Right cardiac atrium (tissue), 5 donors: ENCODE measurements around the gene ANKRD16. TPM values are rescaled to one million over a fixed set of nuclear protein-coding genes. Genes with fewer than 3 reads are reported as not detected.
"Not testable (repeated sequence)": the region's sequence is repeated elsewhere in the genome, so short reads cannot be mapped to it uniquely, and the experiment has no call there.

Source experiments
- ATAC-seq, 2 donors: fragments of 200-7000 bp; cut with Tn5 transposase; one replicate each; pipeline versions ENCODE4 v1.8.0 to v1.9.1; 2020; ENCODE audit warnings: moderate library complexity in 2 of 2, mild to moderate bottlenecking in 1 of 2
- DNase-seq, 3 donors: peaks; one replicate each; pipeline ENCODE4 v3.0.0-alpha.2; 2020
- H3K27ac ChIP-seq: one replicate; pipeline ENCODE4 v1.5.1; 2013; ENCODE audit warnings: mild to moderate bottlenecking, low read length, control low read depth, moderate library complexity
- H3K27me3 ChIP-seq: one replicate; pipeline ENCODE4 v1.6.1; 2013; ENCODE audit not compliant: control insufficient read depth, insufficient read depth
- H3K4me1 ChIP-seq: one replicate; pipeline ENCODE4 v1.6.1; 2013; ENCODE audit warnings: low read length; ENCODE audit not compliant: control insufficient read depth, insufficient read depth
- H3K4me3 ChIP-seq: one replicate; pipeline ENCODE4 v1.5.1; 2013; ENCODE audit warnings: low read length, control low read depth
- H3K9me3 ChIP-seq: one replicate; pipeline ENCODE4 v1.6.1; 2013; ENCODE audit warnings: low read length; ENCODE audit not compliant: control insufficient read depth
- WGBS: extraction: QIAGEN DNeasy Blood & Tissue Kit; methylation state at CpG from one replicate; pipeline ENCODE4 v1.1.7; 2013; 5-methylcytosine and 5-hydroxymethylcytosine counted together
- intact Hi-C, 4 donors: fragments of 100-400 bp; cut with DNase I; formaldehyde crosslinking; loops; one replicate each; pipeline versions ENCODE4 v1.11.0 to v1.14.0; 2022 to 2023
- polyA plus RNA-seq: library from polyadenylated mRNA; stranded (reverse); fragments of 200-250 nt; gene quantifications from one replicate; pipeline ENCODE4 v1.2.3, GENCODE V29; 2013
- total RNA-seq, 4 donors: library from RNA; stranded (reverse); fragmentation: NEBNext Ultra II Directional; extraction: Animal tissue kit (Norgen Biotek cat#: 25700); gene quantifications; one replicate each; pipeline ENCODE4 v1.2.1, GENCODE V29; 2021
- donor health status: healthy with polysubstance abuse.
- donor health status: DM: no; HTN: yes; CAD: no.
- donor health status: DM: no; HTN: no; CAD: no.
- donor health status: DM: no; HTN: yes; CAD: no; lungs with severe emphysema.
- donor health status: DM: yes; HTN: yes; CAD: no.

The ANKRD16 gene
- total and polyA plus RNA-seq, 5 donors, result 2.6 to 4.3 (median 4.0) TPM

- ATAC-seq (no peak), DNase-seq (no peak)
- no peak overlapping the region for H3K27ac ChIP-seq
- no peaks in the 10 kb centered on the region for H3K4me1 ChIP-seq
- no peak overlapping the region for H3K4me3 ChIP-seq
- no peaks in the 10 kb centered on the region for H3K9me3 ChIP-seq
- H3K27me3 ChIP-seq, result no peaks in the 10 kb centered on the region
- WGBS, result 87% methylated on average over 5 of the region's 5 CpGs
- intact Hi-C loops, result no loop called here
Measured at GRCh38 chr10:5858811-5859210, 30.9 kb downstream of the ANKRD16 start.

- ATAC-seq, result no peak
- no peaks in the 10 kb centered on the region for H3K27me3 ChIP-seq
Measured at GRCh38 chr10:5856701-5857004, 33.0 kb downstream of the ANKRD16 start.

DNA sequence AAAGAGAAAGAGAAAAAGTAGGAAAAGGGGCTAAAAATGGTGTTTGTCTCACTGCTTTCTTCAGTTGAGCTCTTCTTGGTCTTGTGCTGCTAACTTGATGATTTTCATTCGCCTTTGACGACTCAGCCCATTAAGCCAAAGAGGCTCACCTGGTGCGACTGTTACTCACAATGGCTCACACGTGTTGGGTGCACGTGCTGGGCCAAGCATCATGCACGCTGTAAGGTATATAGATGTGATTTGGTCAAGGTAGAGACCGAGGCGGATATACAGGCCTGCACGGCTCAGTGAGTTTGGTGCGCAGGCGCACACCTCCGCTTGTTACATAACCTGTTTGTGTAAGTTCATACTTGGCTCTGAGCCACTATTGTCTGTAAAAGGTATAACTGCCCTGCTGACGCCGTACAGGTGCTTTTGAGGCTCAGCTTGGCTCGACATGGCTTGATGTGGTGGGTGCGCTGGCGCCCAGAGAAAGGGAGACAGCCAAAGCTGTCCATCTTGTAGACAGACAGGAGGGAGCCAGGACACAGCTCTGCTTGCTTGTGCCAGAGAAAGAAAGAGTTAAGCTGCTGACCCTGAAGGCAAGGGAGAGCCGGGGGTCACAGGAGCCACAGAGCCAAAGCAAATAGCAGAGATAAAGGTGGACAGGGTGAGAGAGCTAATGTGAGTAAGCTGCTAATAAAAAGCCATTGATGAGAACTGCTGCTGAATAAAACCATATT is 33.6 kb downstream of the ANKRD16 start:
- Histone ChIP-seq H3K27ac (no peak overlapping the region), H3K4me3 (no peak overlapping the region), H3K27me3 (no peaks in the 10 kb centered on the region), H3K9me3 (no peaks in the 10 kb centered on the region), H3K4me1 (no peaks in the 10 kb centered on the region)
- DNase-seq (no peak), ATAC-seq (no peak)
- intact Hi-C loops, result no loop called here
- 87% methylated on average over 18 of the region's 18 CpGs for WGBS

More at GRCh38 chr10:5856701-5857004, 33.0 kb downstream of the ANKRD16 start:
- no peak overlapping the region for H3K27ac ChIP-seq
- WGBS, result 60% methylated on average over 7 of the region's 7 CpGs
- DNase-seq, result no peak
- intact Hi-C loops, result no loop called here
- H3K4me3 ChIP-seq, result no peak overlapping the region
- H3K4me1 ChIP-seq, result no peaks in the 10 kb centered on the region
- no peaks in the 10 kb centered on the region for H3K9me3 ChIP-seq

DNA sequence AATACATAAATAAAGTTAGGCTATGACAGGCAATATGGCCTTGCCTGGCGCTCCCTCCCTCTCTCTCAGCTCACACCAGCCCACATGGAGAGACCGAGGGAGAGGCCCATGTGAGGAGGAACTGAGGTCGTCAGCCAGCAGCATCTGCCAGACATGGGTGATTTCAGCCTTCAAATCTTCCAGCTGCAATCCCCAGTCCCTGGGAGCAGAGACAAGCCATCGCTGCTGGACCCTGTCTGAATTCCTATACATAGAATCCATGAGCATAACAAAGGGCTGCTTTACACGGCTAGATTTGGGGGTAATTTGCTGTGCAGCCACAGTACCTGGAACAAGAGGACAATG is 35.6 kb downstream of the ANKRD16 start:
- intact Hi-C loops, result no loop called here
- H3K4me1 ChIP-seq, result no peaks in the 10 kb centered on the region
- H3K4me3 ChIP-seq, result no peak overlapping the region
- ATAC-seq (no peak), DNase-seq (no peak)
- WGBS, result 64% methylated on average over 5 of the region's 5 CpGs
- no peak overlapping the region for H3K27ac ChIP-seq
- H3K27me3 ChIP-seq, result no peaks in the 10 kb centered on the region
- no peaks in the 10 kb centered on the region for H3K9me3 ChIP-seq

DNA sequence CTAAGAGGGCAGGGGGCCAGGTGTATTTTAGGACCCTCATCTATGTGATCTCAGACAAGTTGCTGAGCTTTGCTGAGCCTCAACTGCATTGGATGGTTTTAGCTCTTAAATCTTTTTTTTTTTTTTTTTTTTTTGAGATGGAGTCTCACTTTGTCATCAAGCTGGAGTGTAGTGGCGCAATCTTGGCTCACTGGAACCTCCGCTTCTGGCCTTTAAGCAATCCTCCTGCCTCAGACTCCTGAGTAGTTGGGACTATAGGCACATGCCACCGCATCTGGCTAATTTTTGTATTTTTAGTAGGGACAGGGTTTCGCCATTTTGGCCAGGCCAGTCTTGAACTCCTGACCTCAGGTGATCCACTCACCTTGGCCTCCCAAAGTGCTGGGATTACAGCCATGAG is 43.0 kb downstream of the ANKRD16 start:
- peak in 1 of 2 donors; percentile 11 for ATAC-seq
- H3K9me3 ChIP-seq, H3K4me1 ChIP-seq, H3K27me3 ChIP-seq, intact Hi-C loops, H3K4me3 ChIP-seq, DNase-seq, H3K27ac ChIP-seq: not testable (repeated sequence)
- 97% methylated on average over 4 of the region's 4 CpGs for WGBS

DNA sequence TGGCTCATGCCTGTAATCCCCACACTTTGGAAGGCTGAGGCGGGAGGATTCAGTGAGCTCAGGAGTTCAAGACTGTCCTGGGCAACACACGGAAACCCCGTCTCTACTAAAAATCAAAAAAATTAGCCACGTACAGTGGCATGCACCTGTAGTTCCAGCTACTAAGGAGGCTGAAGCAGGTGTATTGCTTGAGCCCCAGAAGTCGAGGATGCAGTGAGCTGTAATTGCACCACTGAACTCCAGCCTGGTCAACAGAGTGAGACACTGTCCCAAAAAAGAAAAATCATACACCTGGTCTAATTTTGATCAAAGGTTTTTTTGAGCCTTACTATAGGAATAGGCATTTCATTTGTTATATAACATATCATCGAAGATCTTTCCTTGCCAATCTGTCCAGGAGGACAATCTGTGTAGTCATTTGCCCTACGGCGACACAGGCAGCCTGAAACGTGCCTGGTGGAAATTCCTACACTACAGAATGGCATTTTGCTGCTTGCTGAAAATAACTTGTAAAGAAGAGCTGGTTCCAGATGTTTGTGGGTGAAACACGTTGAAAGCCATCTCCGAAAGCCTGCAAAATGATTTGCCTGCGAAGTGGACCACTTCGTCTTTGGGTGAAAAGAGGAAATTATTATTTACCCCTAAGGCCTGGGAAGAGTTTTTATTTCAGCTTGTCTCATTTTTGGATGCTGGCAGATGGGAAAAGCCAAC is 45.2 kb downstream of the ANKRD16 start:
- H3K9me3 ChIP-seq, result no peaks in the 10 kb centered on the region
- H3K27me3 ChIP-seq, result no peaks in the 10 kb centered on the region
- no peak overlapping the region for H3K4me3 ChIP-seq
- no peak overlapping the region for H3K27ac ChIP-seq
- intact Hi-C loops, result no loop called here
- no peaks in the 10 kb centered on the region for H3K4me1 ChIP-seq
- DNase-seq (no peak), ATAC-seq (no peak)
- WGBS, result 61% methylated on average over 13 of the region's 13 CpGs

- no peaks in the 10 kb centered on the region for H3K4me1 ChIP-seq
- no peak overlapping the region for H3K27ac ChIP-seq
- intact Hi-C loops, result no loop called here
- no peak overlapping the region for H3K4me3 ChIP-seq
- no peaks in the 10 kb centered on the region for H3K27me3 ChIP-seq
- DNase-seq, result no peak
- no peak for ATAC-seq
- no peaks in the 10 kb centered on the region for H3K9me3 ChIP-seq
- WGBS, result 65% methylated on average over 4 of the region's 4 CpGs
Measured at GRCh38 chr10:5843686-5844344, 45.9 kb downstream of the ANKRD16 start.

DNA sequence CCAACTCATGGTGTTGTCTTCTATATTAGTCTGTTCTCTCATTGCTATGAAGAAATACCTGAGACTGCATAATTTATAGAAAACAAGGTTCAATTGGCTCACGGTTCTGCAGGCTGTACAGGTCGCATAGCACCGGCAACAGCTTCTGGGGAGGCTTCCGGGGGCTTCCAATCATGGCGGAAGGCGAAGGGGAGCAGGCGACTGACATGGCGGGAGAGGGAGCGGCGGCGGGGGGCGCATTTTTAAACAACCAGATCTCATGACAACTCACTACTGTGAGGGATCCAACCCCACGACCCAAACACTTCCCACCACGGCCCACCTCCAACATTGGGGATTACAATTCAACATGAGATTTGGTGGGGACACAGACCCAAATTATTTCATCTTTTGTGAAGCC is 47.7 kb downstream of the ANKRD16 start:
- no peak for DNase-seq
- intact Hi-C loops, result no loop called here
- Histone ChIP-seq H3K4me3 (no peak overlapping the region), H3K4me1 (no peaks in the 10 kb centered on the region), H3K27me3 (no peaks in the 10 kb centered on the region), H3K9me3 (no peaks in the 10 kb centered on the region), H3K27ac (no peak overlapping the region)
- ATAC-seq, result no peak
- WGBS, result 94% methylated on average over 14 of the region's 14 CpGs

- intact Hi-C loops, result no loop called here
- no peaks in the 10 kb centered on the region for H3K9me3 ChIP-seq
- DNase-seq (peak; percentile 63 to 75 (median 74)), ATAC-seq (peak; percentile 77 to 79)
- H3K27me3 ChIP-seq, result no peaks in the 10 kb centered on the region
- H3K27ac ChIP-seq, result no peak overlapping the region
- no peaks in the 10 kb centered on the region for H3K4me1 ChIP-seq
- WGBS, result 34% methylated on average over 40 of the region's 40 CpGs
- H3K4me3 ChIP-seq, result no peak overlapping the region
Measured at GRCh38 chr10:5840314-5841307, 49.1 kb downstream of the ANKRD16 start.

DNA sequence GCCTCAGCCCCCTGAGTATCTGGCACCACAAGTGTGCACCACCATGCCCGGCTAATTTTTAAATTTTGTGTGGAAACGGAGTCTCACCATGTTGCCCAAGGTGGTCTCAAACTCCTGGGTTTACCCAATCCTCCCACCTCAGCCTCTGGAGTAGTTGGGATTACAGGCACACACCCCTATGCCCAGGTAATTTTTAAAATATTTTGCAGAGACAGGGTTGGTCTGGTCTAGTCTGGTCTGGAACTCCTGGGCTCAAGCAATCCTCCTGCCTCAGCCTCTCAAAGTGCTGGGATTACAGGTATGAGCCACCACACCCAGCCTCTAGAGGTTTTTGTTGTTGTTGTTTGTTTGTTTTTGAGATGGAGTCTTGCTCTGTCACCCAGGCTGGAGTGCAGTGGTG is 53.5 kb downstream of the ANKRD16 start:
- H3K4me1 ChIP-seq, DNase-seq, ATAC-seq, H3K27ac ChIP-seq, H3K4me3 ChIP-seq, H3K27me3 ChIP-seq, H3K9me3 ChIP-seq, intact Hi-C loops: not testable (repeated sequence)
- WGBS, result 95% methylated on average over 2 of the region's 2 CpGs
